Activated T-cell treated with anti-CD3 and anti-CD28 coated beads, Interleukin-2, amount 50 U/mL, for 4 hours (primary cell): ENCODE data around the gene RXRA. TPM values are rescaled to one million over a fixed set of nuclear protein-coding genes. Genes with fewer than 3 reads are reported as not detected.

ENCODE experiments used
- ATAC-seq, 2 donors: fragments of 200-7000 bp; cut with Tn5 transposase; one replicate each; pipeline ENCODE4 v1.10.0; 2021
- DNase-seq: peaks from one replicate; pipeline ENCODE4 v3.0.0-alpha.2; 2020
- H3K27me3 Mint-ChIP-seq: one replicate; pipeline ENCODE4 v1.8.0; 2021; ENCODE audit warnings: low read depth, mixed read lengths
- H3K36me3 Mint-ChIP-seq: one replicate; pipeline ENCODE4 v1.8.0; 2022; ENCODE audit warnings: mixed read lengths; ENCODE audit not compliant: insufficient read depth
- H3K4me1 Mint-ChIP-seq: one replicate; pipeline ENCODE4 v1.8.0; 2021; ENCODE audit warnings: low read depth, mixed read lengths
- H3K4me3 Mint-ChIP-seq: one replicate; pipeline ENCODE4 v1.8.0; 2021; ENCODE audit warnings: mild to moderate bottlenecking, moderate library complexity, mixed read lengths
- H3K9me3 Mint-ChIP-seq: one replicate; pipeline ENCODE4 v1.8.0; 2021; ENCODE audit warnings: mixed read lengths
- total RNA-seq, 3 donors: library from RNA; stranded (reverse); gene quantifications; one replicate each; pipeline ENCODE4 v1.2.1, GENCODE V29; 2021

The RXRA gene
- total RNA-seq, 3 donors from 2014 or later: 4.7 to 7.6 (median 4.7) TPM

GRCh38 chr9:134437403-134438194 lies 111.3 kb downstream of the RXRA start:
- DNase-seq (no peak), ATAC-seq (no peak)
- Mint-ChIP-seq H3K36me3 (peaks cover 5% of the 10 kb centered on the region), H3K4me3 (no peak overlapping the region), H3K27me3 (peaks cover 5% of the 10 kb centered on the region), H3K4me1 (peaks cover 4% of the 10 kb centered on the region), H3K9me3 (no peaks in the 10 kb centered on the region)

- H3K9me3 Mint-ChIP-seq: no peaks in the 10 kb centered on the region
- no peak for DNase-seq
- H3K4me3 Mint-ChIP-seq: no peak overlapping the region
- peaks cover 5% of the 10 kb centered on the region for H3K4me1 Mint-ChIP-seq
- H3K36me3 Mint-ChIP-seq: peaks cover 5% of the 10 kb centered on the region
- peaks cover 5% of the 10 kb centered on the region for H3K27me3 Mint-ChIP-seq
- no peak for ATAC-seq
Observed at GRCh38 chr9:134438195-134438788, 112.0 kb downstream of the RXRA start.

GRCh38 chr9:134439368-134439784 lies 113.1 kb downstream of the RXRA start:
- peaks cover 5% of the 10 kb centered on the region for H3K36me3 Mint-ChIP-seq
- no peak for DNase-seq
- no peak for ATAC-seq
- H3K27me3 Mint-ChIP-seq: peaks cover 5% of the 10 kb centered on the region
- no peaks in the 10 kb centered on the region for H3K9me3 Mint-ChIP-seq
- H3K4me3 Mint-ChIP-seq: no peak overlapping the region
- H3K4me1 Mint-ChIP-seq: peaks cover 11% of the 10 kb centered on the region

GRCh38 chr9:134440636-134441226 lies 114.5 kb downstream of the RXRA start:
- DNase-seq (no peak), ATAC-seq (no peak)
- peaks cover 5% of the 10 kb centered on the region for H3K27me3 Mint-ChIP-seq
- no peaks in the 10 kb centered on the region for H3K9me3 Mint-ChIP-seq
- H3K36me3 Mint-ChIP-seq: peaks cover 5% of the 10 kb centered on the region
- H3K4me3 Mint-ChIP-seq: no peak overlapping the region
- H3K4me1 Mint-ChIP-seq: peaks cover 13% of the 10 kb centered on the region

- peaks cover 13% of the 10 kb centered on the region for H3K4me1 Mint-ChIP-seq
- H3K4me3 Mint-ChIP-seq: no peak overlapping the region
- no peaks in the 10 kb centered on the region for H3K9me3 Mint-ChIP-seq
- H3K27me3 Mint-ChIP-seq: peaks cover 5% of the 10 kb centered on the region
- no peak for DNase-seq
- peaks cover 3% of the 10 kb centered on the region for H3K36me3 Mint-ChIP-seq
- no peak for ATAC-seq
Observed at GRCh38 chr9:134441227-134442084, 115.2 kb downstream of the RXRA start.

GRCh38 chr9:134442085-134442474 lies 115.8 kb downstream of the RXRA start:
- H3K36me3 Mint-ChIP-seq: no peaks in the 10 kb centered on the region
- DNase-seq (no peak), ATAC-seq (no peak)
- H3K4me3 Mint-ChIP-seq: no peak overlapping the region
- H3K4me1 Mint-ChIP-seq: peaks cover 13% of the 10 kb centered on the region
- no peaks in the 10 kb centered on the region for H3K9me3 Mint-ChIP-seq
- H3K27me3 Mint-ChIP-seq: peaks cover 5% of the 10 kb centered on the region

GRCh38 chr9:134442486-134443173 lies 116.4 kb downstream of the RXRA start:
- peaks cover 5% of the 10 kb centered on the region for H3K27me3 Mint-ChIP-seq
- peaks cover 13% of the 10 kb centered on the region for H3K4me1 Mint-ChIP-seq
- H3K9me3 Mint-ChIP-seq: no peaks in the 10 kb centered on the region
- no peaks in the 10 kb centered on the region for H3K36me3 Mint-ChIP-seq
- DNase-seq: no peak
- peak in 1 of 2 donors; percentile 2 for ATAC-seq
- no peak overlapping the region for H3K4me3 Mint-ChIP-seq

- Mint-ChIP-seq H3K9me3 (no peaks in the 10 kb centered on the region), H3K4me3 (no peak overlapping the region), H3K36me3 (no peaks in the 10 kb centered on the region), H3K4me1 (peaks cover 13% of the 10 kb centered on the region), H3K27me3 (peaks cover 5% of the 10 kb centered on the region)
- ATAC-seq (peak; percentile 100), DNase-seq (peak; percentile 86)
Observed at GRCh38 chr9:134443174-134444037, 117.2 kb downstream of the RXRA start.

- no peak for ATAC-seq
- Mint-ChIP-seq H3K4me3 (no peak overlapping the region), H3K27me3 (peaks cover 5% of the 10 kb centered on the region), H3K9me3 (no peaks in the 10 kb centered on the region), H3K4me1 (peaks cover 13% of the 10 kb centered on the region), H3K36me3 (no peaks in the 10 kb centered on the region)
- DNase-seq: no peak
Observed at GRCh38 chr9:134444038-134444315, 117.7 kb downstream of the RXRA start.

- H3K4me3 Mint-ChIP-seq: no peak overlapping the region
- peaks cover 1% of the 10 kb centered on the region for H3K36me3 Mint-ChIP-seq
- peaks cover 5% of the 10 kb centered on the region for H3K27me3 Mint-ChIP-seq
- H3K9me3 Mint-ChIP-seq: peaks cover 4% of the 10 kb centered on the region
- ATAC-seq (no peak), DNase-seq (no peak)
- peaks cover 16% of the 10 kb centered on the region for H3K4me1 Mint-ChIP-seq
Observed at GRCh38 chr9:134445000-134445399, 118.7 kb downstream of the RXRA start.

GRCh38 chr9:134449180-134449916 lies 123.1 kb downstream of the RXRA start:
- peaks cover 1% of the 10 kb centered on the region for H3K36me3 Mint-ChIP-seq
- H3K4me1 Mint-ChIP-seq: peaks cover 5% of the 10 kb centered on the region
- H3K27me3 Mint-ChIP-seq: no peaks in the 10 kb centered on the region

GRCh38 chr9:134451700-134452458 lies 125.6 kb downstream of the RXRA start:
- H3K9me3 Mint-ChIP-seq: peaks cover 4% of the 10 kb centered on the region
- ATAC-seq (no peak), DNase-seq (no peak)
- no peak overlapping the region for H3K4me3 Mint-ChIP-seq
- peaks cover 1% of the 10 kb centered on the region for H3K36me3 Mint-ChIP-seq
- H3K4me1 Mint-ChIP-seq: peaks cover 11% of the 10 kb centered on the region
- no peaks in the 10 kb centered on the region for H3K27me3 Mint-ChIP-seq

More at GRCh38 chr9:134449180-134449916, 123.1 kb downstream of the RXRA start:
- ATAC-seq (peak; percentile 99 to 100), DNase-seq (peak; percentile 78)
- H3K9me3 Mint-ChIP-seq: peaks cover 4% of the 10 kb centered on the region
- no peak overlapping the region for H3K4me3 Mint-ChIP-seq
